NCI-H2196 (cell line): ENCODE results near the gene MAP3K6.
A peak's percentile ranks its signal among the peaks of the same experiment; 100 is the strongest.

ENCODE experiments used
- DNase-seq: peaks from one replicate; lab custom pipeline; 2025; ENCODE audit not compliant: unreplicated experiment; lab: John Stamatoyannopoulos, UW

MAP3K6 gene

DNA sequence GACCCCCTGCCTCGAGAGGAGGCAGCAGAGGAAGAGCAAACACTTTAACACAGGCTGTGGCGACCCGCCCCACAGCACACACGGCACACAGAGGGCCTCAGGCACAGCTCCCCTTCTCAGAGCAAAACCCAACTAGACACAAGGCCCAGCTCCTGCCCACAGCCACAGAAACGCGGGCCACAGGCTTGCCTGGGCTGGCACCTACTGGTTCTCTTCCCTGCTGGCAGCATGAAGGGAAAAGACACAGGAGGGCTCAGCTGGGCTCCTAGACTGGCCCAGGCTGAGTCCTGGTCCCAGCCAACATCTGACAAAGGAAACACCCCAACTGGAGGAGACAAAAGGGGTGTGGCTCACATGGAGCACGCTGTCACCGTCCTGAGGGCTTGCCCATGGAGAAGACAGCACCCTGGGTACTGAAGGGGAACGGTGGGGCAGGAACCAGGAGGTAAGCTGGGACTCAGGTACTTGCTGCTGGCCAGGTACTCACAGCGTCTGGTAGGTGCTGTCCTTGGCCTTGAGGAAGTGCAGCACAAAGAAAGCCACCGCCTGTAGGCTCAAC lies 12.9 kb upstream of the MAP3K6 start:
- no peak for DNase-seq

DNA sequence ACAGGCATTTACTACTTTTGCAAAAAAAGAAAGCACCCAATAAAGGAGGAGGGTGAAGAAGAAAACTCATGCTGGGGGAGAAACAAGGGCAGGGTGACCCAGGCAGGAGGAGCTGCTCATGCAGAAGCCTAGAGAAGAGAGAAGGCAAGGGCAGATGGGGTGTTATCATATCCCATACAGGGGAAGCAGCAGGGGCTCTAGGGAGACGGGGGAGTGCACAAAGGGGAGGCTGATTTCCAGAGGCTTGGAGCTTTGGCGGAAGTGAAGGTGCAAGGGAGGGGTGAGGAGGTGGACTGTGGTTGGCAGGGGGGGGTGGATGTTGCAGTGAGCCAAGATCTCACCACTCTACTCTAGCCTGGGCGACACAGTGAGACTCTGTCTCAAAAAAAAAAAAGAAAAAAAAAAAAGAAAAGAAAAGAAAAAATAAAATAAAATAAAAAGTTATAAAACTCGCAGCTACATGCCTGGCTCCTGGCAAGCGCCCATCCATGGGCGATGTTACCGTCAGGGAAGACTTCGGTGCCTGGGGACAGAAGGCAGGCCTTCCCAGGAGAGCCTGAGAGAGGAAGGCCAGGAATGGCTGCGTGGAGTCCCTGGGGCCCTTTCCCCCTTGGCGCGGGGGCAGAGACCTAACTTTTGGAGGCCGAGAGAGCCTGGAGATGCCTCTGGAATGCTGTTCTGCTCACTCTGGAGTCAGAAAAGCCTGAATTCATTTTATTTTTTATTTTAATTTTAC lies 11.2 kb upstream of the MAP3K6 start:
- DNase-seq: no peak

DNA sequence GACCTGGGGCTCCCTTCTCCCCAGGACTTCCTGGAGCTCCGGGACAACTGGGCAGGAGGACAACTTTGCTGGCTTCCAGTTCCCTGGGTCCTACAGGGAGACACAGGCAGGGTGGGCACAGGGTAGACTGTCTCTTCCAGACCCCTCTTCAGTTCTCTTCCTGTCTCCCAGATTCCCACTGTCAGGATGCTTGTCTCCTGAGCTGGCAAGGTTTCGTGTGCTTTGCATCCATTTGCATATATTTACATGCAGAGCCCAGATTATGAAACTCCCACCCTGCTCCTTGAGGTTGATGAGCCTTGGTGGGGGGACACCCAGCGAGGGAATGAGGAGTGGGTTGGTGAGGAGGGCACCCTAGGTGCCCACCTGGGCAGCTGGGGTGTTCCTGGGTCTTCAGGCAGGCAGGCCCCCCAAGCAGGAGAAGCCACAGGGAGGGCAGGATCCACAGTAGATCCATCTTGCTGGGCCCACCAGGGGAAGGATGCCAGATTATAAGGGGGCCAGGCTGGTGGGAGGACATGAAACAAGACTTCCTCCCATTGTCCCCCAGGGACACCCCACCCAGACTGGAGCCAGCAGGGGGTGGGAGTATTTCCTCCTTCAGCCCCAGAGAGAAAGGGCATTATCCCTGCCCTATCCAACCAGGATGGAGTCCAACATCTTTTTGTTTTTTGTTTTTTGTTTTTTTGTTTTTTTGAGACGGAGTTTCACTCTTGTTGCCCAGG lies 7.8 kb upstream of the MAP3K6 start, which contains the start of gene FCN3:
FCN3 (minus strand) TSS at position 463 of the 725 bp plus-strand sequence; CDS start at position 457, 6 bp downstream.
- DNase-seq: no peak

DNA sequence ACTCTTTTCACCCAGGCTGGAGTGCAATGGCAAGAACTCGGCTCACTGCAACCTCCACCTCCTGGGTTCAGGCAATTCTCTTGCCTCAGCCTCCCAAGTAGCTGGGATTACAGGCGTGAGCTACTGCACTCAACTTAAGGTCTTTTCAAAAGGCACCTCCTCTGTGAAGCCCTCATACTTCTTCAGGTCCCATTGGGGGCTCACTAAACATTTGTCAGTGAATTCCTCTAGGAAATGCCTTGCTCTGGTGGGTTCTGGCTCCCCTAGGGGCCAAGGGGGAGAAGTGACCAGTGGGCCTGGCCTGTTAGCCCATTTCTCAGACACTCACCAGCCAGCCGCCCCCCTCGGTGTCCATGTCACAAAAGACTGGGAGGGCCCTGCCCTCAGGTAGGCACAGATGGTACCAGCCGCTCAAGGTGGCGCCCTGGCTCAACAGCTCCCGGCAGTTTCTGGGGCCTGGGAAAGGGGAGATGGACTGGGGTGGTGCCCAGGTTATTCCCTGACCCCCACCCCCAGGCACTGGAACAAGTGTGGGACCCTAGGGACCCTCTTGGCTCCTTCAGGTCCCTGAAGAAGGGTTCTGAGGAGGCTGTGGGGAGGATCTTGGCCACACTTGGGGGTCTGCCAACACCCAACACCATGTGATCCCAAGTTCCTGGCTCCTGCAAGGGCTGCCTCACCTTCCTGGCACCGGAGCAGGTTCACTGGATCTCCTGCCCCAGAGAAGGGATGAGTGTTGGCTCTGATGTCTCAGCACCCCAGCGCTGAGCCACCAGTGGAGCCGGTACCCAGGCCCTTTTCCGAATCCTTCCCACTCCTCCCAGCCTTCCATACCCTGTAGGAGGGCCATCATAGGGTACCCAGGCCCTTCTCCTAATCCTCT lies 6.3 kb upstream of the MAP3K6 start:
- DNase-seq: no peak

DNA sequence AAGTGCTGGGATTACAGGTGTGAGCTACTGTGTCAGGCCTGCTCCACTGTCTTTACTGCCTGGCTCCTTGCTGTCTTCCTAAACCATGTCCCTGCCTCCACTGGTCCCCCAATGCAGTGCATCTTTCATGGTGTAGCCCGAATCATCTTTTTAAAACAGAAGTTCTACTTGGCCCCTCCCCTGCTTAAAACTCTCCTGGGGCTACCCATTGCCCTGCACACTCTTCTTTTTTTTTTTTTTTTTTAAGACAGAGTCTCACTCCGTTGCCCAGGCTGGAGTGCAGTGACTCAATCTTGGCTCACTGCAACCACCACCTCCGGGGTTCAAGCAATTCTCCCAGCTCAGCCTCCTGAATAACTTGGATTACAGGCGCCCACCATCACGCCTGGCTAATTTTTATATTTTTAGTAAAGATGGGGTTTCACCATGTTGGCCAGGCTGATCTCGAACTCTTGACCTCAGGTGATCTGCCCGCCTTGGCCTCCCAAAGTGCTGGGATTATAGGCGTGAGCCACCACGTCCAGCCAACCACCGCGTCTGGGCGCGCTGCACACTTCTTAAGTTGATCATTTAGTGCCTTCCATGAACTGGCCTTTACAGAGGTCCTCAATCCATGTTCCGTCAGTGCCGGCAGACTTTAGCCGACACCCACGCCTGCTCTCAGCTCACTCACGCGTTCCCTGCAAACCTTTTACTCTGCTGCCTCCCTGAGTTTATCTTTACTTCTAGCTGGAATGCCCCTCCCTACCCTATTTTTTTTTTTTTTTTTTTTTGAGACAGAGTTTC lies 5.5 kb upstream of the MAP3K6 start:
- DNase-seq: no peak

DNA sequence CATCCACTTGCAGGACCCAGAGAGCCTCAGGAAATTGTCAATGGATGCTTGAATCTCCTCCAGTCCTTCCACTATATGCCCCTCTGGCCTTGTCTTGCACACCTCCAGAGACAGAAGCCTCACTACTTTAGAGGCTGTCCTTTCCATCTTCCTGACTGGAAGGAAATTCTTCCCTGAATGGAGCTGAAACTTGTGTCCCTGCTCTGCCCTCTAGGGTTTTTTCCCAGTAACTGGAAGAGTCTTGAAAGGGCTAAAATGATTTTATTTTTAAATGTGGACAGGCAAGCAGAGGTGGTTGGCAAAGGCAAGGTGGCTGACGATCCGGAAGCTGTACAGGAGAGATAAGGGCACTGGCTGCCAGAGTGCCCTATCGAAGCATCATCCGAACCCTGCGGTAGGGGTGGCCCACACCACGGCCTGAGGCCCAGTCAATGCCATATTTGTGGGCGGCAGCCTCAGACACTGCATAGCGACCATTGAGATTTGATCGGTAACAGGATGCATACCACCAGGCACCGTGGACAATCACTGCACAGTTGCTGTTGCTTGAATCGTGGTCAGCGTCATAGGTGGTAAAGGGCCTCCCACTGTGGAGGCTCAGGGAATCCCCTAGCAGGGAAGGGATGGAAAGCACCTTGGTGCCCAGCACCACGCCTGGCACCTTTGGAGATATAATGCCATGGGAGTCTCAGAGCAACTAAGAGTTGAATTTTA lies 2.3 kb upstream of the MAP3K6 start:
- DNase-seq: no peak

DNA sequence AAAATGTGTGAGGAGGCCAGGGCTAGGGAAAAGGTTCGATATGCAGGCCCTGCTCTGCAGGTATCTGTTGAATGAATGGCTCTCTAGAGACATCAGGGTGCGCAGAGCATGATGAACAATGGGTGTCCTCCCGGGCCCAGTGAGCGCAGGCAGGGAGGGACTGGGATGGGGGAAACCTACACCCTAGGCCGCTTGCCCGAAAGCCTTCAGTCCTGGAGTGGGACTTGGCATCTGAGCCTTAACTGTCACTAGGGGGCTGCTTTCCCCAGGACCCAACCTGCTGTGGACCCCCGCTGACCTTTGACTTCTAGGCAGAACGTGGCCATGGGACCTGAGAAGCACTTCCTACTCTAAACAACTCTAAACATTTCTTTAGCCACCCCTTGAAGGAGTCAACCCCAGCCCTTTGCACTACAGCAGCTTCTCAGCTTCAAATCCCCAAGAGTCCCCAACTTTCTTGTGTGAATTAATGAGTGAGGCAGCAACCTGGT lies 444 bp upstream of the MAP3K6 start:
- DNase-seq: no peak

DNA sequence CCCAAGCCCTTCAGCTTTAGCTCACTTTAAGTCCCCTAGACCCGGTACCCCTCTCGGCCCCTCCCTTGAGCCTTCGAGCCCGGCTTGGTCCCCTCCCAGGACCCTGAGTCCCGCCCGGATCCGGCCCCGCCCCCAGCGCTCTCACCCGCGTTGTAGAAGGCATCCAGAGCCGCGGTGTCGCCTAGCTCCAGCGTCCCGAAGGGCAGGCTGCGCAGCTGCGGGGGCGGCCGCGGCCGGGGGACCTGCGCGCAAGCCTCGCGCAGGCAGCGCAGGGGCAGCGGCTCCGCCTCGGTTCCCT lies 699 bp downstream of the MAP3K6 start:
- DNase-seq: peak; percentile 76

DNA sequence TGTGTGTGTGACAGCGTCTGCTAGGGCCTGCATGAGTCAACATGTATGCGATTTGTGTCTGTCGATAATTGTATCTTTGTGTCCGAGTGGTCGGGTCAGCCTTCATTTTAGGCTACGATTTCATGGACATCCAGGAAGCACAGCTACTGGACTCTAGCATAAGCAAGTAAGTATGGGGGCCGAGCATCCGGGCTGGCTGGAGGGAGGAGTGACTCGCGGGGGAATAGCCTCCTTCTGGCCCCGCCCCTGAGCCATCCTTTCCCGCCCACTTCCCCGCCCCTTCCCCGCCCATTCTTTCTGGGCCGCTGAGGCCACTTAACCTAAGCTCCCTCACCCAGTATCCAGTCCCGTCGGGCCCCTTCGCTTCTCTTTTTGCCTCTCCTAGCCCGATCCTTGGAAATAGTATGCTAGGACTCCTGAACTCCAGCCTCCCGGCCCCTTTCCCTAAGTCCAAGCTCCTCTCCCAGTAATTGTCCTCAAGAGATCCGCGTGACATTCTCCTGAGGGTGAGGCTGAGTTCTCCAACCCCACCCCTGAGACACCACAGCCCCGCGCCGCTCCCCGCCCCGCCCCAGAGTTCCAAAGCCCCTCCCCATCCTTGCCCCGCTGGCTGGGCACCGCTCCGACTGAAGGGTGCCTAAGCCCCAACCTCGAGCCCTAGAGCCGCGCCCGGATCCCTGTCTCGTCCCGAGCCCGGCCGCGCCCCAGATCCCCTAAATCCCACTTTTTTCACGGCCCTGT lies 1.2 kb downstream of the MAP3K6 start:
- DNase-seq: peak; percentile 86

DNA sequence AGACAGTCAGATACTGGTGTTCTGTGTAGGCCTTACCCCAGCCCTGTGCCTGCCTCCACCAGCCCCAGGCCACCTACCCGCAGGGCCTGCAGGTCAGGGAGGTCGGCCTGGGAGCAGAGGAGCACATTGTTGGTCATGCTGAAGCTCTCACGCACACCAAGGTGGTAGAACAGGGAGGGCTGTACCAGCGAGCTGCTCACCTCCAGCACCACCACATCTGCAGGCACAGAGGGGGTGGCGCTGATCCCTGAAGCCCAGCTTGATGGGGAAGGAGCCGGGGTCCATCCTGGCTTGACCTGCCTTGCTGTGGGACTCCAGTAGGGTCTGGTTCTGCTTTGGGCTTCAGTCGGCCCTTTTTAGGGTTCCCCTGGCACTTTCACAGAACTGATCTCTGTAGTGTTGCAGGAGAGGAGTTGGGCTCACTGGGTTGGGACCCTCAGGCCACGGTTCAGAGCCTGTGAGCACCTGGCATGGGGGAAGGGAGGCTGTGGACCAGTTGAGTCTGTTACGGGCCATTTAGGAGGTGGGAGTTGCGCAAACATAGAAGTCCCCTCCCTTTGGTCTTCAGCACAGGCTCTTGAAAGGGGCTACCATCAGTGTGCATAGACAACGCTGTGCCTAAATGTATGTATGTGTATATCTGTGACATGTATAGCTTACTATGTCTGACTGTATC lies 1.9 kb downstream of the MAP3K6 start:
- DNase-seq: no peak

DNA sequence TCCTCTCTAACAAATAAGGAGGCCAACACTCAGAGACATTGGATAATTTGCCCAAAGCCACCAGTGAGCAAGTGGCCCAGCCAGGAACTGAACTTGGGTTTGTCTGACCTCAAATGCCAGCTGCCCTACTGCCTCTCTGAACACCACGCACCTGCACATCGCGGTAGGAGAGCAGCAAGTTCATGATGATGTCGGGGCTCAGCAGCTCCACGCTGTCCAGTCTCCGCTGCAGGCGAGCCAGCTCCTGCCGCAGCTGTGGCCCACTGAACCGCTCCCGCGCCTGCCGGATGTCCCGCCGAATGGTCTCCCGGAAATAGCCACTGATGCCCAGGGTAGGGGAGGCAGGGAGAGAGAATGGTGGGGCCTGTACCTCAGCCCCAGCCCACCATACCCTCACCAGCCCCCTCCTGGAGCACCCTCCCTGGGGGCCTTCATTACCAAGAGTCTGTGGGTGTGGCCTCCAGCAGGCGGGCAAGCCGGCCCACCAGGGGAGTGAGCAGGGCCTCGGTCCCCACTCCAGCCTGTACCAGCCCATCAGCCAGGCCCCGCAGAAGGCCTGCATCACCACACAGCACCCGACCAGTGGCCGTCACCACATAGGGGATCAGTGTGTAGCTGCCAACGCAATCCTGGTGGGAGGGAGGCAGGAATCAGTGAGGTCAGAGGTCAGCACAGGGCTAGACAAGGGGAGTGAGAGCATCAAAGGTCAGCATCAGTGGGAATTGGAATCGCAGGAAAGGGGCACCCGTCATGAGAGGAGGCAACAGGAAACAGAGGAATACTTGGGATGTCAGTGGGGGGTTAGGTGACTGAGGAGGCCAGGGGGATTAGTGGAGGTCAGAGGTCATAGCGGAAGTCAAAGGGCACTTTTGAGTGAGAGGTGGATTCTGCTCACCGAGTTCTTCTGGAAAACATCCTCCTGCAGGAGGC lies 2.7 kb downstream of the MAP3K6 start:
- no peak for DNase-seq

DNA sequence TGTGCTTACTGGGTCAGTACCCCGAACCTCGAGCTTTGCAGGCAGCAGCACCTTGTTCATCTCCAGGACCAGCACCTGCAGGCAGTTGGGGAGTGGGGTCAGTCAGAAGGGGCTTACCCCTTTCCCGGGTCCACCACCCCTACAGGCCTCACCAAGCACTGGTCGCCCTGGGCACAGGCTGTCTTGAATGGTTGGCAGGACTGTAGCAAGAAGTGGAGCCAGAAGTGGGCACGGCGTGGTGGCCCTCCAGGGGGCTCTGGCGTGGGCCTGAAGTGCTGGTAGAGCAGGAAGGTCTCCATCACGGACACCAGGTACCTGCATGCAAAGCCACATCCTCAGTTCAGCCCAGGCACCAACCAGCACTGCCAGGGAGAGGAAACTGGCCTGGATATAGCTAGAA lies 5.2 kb downstream of the MAP3K6 start:
- DNase-seq: no peak

DNA sequence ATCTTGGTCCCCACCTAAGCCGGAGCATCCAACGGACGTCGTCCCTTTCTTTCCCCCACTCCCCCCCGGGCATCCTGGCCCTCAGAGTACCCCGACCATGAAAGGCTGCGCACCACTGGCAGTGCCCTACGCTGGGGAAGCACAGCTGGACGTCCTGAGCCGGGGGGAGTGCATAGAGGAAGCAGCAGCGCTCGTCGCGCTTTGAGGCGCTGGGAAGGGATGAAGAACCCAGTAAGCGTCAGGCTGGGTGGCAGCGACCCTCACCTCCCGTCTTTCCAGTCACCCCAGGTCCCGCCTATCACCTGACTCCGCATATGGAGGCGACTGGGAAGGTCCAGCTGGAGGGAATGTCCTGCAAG lies 5.7 kb downstream of the MAP3K6 start:
- no peak for DNase-seq

DNA sequence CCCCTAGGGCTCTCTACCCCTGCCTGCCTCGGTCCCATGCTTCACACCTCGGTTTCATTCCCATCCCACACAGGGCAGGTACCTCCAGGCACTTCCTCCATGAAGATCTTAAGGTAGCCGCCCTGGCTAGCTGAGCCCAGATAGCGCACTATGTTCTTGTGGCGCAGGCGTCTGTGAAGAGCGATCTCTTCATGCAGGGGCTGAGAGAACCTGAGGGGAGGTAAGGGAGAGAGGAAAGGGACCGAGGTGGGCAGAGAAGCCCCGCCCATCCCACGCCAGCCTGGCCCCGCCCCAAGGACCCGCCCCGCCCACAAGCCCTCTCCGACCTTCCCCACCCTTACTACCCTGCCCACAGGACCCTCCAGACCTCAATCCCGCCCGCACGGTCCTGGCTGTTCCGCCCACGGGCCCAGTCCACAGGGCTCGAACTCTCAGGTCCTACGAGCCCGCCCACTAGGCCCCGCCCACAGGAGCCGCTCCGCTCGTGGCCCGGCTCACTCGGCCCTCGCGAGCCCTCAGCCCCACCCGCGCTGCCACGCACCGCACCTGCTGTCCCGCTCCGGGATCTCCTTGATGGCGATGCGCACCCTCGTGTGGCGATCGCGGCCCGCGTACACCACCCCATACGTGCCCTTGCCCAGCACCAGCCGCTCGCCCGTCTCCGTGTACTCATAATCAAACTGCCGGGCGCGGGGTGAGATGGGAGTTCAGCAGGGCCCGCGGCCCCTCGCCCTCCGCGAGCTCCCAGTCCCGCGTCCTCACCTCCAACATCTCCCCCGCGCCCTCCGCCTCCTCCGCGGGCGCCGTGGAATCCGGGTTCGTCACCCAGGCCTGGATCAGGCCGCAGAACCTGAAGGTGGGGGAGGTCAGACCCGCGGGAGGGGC lies 6.4 kb downstream of the MAP3K6 start:
- no peak for DNase-seq

DNA sequence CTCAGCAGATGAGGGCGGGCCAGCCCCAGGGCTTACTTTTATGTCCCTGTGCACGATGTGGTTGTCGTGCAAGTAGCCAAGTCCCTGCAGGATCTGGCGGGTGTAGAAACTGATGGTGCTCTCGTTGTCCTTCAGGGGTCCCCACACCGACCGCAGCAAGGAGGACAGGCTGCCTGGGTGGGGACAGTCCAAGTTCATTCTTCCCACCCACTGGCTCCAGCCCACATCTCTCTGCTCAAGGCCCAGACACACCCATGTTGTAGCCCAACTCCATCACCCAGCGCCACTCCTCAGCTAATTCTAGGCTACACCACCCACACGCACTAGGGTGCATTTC lies 7.0 kb downstream of the MAP3K6 start:
- DNase-seq: no peak

DNA sequence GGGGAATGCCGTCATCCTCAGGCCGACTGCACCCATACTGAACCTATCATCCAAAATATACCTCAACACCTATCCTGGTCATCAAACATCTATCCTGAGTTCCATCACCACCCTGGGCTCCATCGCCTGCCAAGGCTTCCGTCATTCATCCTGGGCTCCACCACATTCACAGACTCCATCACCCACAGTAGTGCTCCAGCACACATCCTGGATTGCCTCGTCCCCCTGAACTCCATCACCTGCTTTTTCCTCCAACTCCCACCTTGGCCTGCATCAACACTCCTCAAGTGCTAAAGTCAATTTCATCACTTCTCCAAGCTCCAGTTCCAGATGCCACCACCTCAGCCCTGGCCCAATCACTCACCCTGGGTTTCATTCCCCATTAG lies 7.8 kb downstream of the MAP3K6 start:
- DNase-seq: no peak
